GM12801 (cell line): ENCODE data around the gene RAX.

Experiments used
- TF ChIP-seq, protein P1 (sequence below): IDR thresholded peaks from one replicate; pipeline ENCODE4 v1.5.1; 2011; ENCODE audit warnings: control low read depth; ENCODE audit not compliant: insufficient read length; ENCODE audit errors: extremely low read depth

The RAX gene

DNA sequence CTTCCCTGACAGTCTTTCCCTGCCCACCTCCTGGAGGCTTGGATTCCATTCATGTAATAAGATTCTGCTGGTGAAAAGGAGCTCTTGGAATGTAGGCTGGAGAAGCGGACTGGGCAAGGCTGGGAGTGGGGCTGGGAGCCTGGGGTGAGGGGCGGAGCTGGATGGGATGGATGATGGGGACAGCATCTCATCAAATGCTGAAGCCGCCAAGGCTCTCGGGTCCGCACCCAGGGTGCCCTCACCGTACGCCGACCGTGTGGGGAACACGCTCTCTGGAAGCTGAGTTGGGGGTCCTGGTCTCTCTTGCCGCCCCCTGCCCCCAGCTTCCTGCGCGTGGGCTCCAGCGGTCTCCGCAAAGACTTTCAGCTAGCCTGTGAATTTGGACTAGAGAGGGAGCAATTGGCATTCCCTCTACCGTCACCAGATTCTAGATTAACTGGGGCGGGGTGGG, 9.1 kb downstream of the RAX start:
- TF ChIP-seq, protein P1, sequence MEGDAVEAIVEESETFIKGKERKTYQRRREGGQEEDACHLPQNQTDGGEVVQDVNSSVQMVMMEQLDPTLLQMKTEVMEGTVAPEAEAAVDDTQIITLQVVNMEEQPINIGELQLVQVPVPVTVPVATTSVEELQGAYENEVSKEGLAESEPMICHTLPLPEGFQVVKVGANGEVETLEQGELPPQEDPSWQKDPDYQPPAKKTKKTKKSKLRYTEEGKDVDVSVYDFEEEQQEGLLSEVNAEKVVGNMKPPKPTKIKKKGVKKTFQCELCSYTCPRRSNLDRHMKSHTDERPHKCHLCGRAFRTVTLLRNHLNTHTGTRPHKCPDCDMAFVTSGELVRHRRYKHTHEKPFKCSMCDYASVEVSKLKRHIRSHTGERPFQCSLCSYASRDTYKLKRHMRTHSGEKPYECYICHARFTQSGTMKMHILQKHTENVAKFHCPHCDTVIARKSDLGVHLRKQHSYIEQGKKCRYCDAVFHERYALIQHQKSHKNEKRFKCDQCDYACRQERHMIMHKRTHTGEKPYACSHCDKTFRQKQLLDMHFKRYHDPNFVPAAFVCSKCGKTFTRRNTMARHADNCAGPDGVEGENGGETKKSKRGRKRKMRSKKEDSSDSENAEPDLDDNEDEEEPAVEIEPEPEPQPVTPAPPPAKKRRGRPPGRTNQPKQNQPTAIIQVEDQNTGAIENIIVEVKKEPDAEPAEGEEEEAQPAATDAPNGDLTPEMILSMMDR = no peak

DNA sequence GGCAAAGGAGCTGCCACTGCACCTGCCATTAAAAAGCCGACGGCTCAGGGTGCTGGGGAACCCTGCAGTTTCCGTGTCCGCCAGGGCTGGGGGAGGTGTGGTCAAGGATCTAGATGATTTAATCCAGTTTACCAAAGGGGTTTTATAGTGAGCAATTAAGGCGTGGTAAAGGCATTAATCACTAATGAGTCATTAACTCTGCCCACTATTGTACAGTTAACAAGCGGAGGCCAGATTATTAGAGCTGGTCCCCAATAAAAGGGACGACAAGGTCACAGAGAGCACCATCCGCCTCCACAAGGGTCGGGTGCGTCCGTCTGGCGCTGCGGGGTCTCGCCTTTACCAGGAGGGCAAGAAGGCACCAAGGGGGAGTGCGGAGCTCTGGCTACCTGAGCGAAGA, 9.6 kb downstream of the RAX start:
- TF ChIP-seq, protein P1 = no peak

DNA sequence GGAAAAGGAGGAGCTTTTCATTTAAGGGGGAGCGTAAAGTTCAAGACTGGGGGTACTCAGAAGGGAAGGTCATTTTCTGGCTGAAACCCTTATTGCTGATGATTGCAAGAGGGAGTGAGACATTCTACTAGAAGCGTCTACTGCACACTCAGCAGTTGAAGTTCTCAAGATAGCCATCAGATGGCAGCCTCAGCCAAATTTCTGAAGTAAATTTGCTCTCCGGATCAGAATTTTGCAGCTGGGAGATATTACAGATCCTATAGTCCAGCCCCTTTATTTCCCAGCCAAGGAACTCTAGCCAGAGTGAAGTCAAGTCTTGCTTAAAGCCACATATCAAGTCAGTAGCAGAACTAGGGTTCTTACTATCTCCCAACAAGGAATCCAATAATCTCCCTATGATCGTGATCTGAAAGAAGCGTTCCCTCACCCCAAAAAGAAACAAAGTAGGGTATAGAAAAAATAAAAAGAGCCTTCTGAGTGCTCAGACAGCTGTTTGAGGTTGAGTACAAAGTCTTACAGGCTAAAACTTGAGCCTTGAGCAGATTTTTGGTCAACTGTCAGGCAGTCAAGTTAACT, 24.0 kb downstream of the RAX start:
- TF ChIP-seq, protein P1 = no peak

DNA sequence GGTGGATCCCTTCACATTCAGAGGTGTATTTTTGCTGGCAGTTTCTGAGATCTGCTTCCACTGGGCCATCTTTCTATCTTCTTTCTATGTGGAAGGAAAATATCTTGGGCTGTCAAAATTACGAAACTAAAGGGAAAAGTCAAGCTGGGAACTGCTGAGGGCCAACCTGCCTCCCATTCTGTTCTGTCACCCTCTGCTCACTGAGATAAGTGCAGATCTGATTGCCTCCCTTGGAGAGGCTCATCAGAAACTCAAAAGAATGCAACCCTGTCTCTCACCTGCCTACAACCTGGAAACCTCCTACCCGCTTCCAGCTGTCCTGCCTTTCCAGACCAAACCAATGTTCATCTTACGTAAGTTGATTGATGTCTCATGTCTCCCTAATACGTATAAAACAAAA, 26.5 kb downstream of the RAX start:
- TF ChIP-seq, protein P1 = no peak

DNA sequence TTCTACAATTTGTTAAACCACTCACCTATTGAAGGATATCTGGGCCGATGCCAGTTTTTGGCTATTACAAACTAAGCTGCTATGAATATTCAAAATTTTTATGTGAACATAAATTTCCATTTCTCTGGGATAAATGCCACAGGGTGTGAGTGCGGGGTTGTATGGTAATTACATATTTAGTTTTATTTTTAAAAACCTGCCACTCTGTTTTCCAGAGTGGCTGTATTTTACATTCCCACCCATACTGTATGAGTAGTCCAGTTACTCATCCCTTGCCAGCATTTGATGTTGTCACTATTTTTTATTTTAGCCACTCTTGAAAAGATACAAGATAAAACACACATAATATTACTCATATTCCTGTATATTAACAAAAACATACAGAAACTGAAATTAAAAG, 30.3 kb downstream of the RAX start:
- TF ChIP-seq, protein P1 = no peak

DNA sequence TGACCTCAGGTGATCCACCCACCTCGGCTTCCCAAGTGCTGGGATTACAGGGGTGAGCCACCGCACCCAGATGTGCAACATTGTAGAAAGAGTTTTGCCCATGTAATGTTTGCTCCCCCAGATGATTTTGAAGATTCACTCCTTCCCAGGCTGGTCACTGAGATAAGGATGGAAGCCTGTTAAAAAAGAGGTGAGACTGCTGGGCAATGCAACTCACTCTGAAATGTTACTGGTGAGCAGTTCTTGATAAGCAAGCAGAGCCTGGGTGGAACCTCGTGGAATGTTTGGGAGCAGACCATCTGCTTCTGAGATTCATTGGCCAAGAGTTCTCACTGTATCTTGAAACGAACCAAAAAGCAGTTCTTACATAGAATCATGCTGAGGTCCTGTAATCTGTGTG, 33.6 kb downstream of the RAX start:
- TF ChIP-seq, protein P1 = no peak

DNA sequence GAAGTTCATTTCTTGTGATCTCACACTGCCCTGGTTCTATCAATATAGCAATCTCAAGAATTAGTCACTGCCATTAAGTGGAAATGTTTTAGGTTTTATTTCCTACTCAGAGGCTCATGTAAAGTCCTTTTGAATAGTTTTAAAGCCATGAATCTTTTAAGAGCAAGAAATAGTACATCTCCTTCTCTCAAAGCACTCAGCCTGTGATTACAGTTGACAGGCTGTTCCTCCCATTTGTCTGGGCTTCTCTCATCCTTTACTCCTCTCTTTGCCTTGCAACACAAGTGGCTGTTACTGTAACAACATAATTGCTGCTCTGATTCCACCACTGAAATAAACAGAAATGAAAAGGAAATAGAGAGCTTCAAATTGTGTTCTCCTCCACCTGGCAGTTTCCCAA, 34.9 kb downstream of the RAX start:
- TF ChIP-seq, protein P1 = no peak
